ENCODE results near the gene AGO4. TPM values are rescaled to one million over a fixed set of nuclear protein-coding genes. Genes with fewer than 3 reads are reported as not detected.
"Not testable (repeated sequence)": the region's sequence is repeated elsewhere in the genome, so short reads cannot be mapped to it uniquely, and the experiment has no call there.

The AGO4 gene
- total RNA-seq, 1 experiment from 2014 or later = 7.0 TPM

GRCh38 chr1:35773711-35774110 lies 34.1 kb upstream of the AGO4 start:
- no TSS peak for BruUV-seq (replicated peaks)
- H3K27me3 ChIP-seq (replicated peaks; ENCODE audit: insufficient read depth, low read depth, low read length, poor library complexity) = no peaks in the 10 kb centered on the region
- ChIA-PET POLR2A (ENCODE audit: low non-redundant PET) (no interaction called here), CTCF (no interaction called here)
- no peak for TF ChIP-seq EZH2 (IDR thresholded peaks at IDR 0.05; ENCODE audit: borderline replicate concordance, low read depth, low read length, poor library complexity, severe bottlenecking)
- TF ChIP-seq CTCF (conservative IDR thresholded peaks at IDR 0.05; ENCODE audit: low read depth, low read length) = no peak
- H3K4me1 ChIP-seq (ENCODE audit: insufficient read depth, low read length, poor library complexity, severe bottlenecking) = peaks cover 2% of the 10 kb centered on the region
- no peaks in the 10 kb centered on the region for H3K9me3 ChIP-seq (ENCODE audit: low read depth, low read length, poor library complexity, severe bottlenecking)
- no peak overlapping the region for H3K27ac ChIP-seq (ENCODE audit: low read depth, low read length, poor library complexity, severe bottlenecking)
- H3K4me3 ChIP-seq (ENCODE audit: low read depth, low read length, poor library complexity, severe bottlenecking) = no peak overlapping the region
- no peaks in the 10 kb centered on the region for H3K36me3 ChIP-seq (ENCODE audit: insufficient read depth, low read length, poor library complexity, severe bottlenecking)
- intact Hi-C loops (cut with micrococcal nuclease; ENCODE audit: unreplicated experiment) = loop anchor here (1.0 to 5.0 kb wide), 2 partner anchors 204 to 321 kb away; no protein-coding TSS in a partner anchor
- DNase-seq (ENCODE audit: low spot score) = no peak

GRCh38 chr1:35776172-35776571 lies 31.6 kb upstream of the AGO4 start:
- H3K4me3 ChIP-seq (ENCODE audit: low read depth, low read length, poor library complexity, severe bottlenecking); H3K27ac ChIP-seq (ENCODE audit: low read depth, low read length, poor library complexity, severe bottlenecking); intact Hi-C loops (cut with micrococcal nuclease; ENCODE audit: unreplicated experiment); H3K4me1 ChIP-seq (ENCODE audit: insufficient read depth, low read length, poor library complexity, severe bottlenecking); H3K9me3 ChIP-seq (ENCODE audit: low read depth, low read length, poor library complexity, severe bottlenecking); BruUV-seq (replicated peaks); DNase-seq (ENCODE audit: low spot score); H3K27me3 ChIP-seq (replicated peaks; ENCODE audit: insufficient read depth, low read depth, low read length, poor library complexity); H3K36me3 ChIP-seq (ENCODE audit: insufficient read depth, low read length, poor library complexity, severe bottlenecking); POLR2A ChIA-PET (ENCODE audit: low non-redundant PET): not testable (repeated sequence)
- CTCF ChIA-PET = interaction anchor here (0.7 kb wide), 2 partner anchors 351 to 357 kb away, joined by 3 to 5 read pairs; no protein-coding TSS in a partner anchor

GRCh38 chr1:35777109-35777508 lies 30.7 kb upstream of the AGO4 start:
- BruUV-seq (replicated peaks) = no TSS peak
- intact Hi-C loops (cut with micrococcal nuclease; ENCODE audit: unreplicated experiment) = no loop called here
- no peak for DNase-seq (ENCODE audit: low spot score)

More at GRCh38 chr1:35777109-35777508, 30.7 kb upstream of the AGO4 start:
- ChIA-PET POLR2A (ENCODE audit: low non-redundant PET) (no interaction called here), CTCF (no interaction called here)
- Histone ChIP-seq H3K27ac (ENCODE audit: low read depth, low read length, poor library complexity, severe bottlenecking) (no peak overlapping the region), H3K36me3 (ENCODE audit: insufficient read depth, low read length, poor library complexity, severe bottlenecking) (no peaks in the 10 kb centered on the region), H3K9me3 (ENCODE audit: low read depth, low read length, poor library complexity, severe bottlenecking) (no peaks in the 10 kb centered on the region), H3K27me3 (replicated peaks; ENCODE audit: insufficient read depth, low read depth, low read length, poor library complexity) (no peaks in the 10 kb centered on the region), H3K4me3 (ENCODE audit: low read depth, low read length, poor library complexity, severe bottlenecking) (no peak overlapping the region), H3K4me1 (ENCODE audit: insufficient read depth, low read length, poor library complexity, severe bottlenecking) (no peaks in the 10 kb centered on the region)
- no peak for TF ChIP-seq CTCF (conservative IDR thresholded peaks at IDR 0.05; ENCODE audit: low read depth, low read length)
- no peak for TF ChIP-seq EZH2 (IDR thresholded peaks at IDR 0.05; ENCODE audit: borderline replicate concordance, low read depth, low read length, poor library complexity, severe bottlenecking)

All from A673 (cell line).